ACC112 (cell line): ENCODE results near the gene BRSK2.

ENCODE experiments used
- H2AFZ ChIP-seq: fragments of 200-600 bp; sonication (generic); one replicate; pipeline ENCODE4 v1.6.0; 2017; ENCODE audit warnings: antibody characterized with exemption, low read length; ENCODE audit not compliant: unreplicated experiment
- H3K27ac ChIP-seq: fragments of 200-600 bp; sonication (generic); 2 replicates; pipeline ENCODE4 v1.5.1; 2014; ENCODE audit warnings: low read depth, mild to moderate bottlenecking, antibody characterized with exemption, low read length, moderate library complexity
- H3K27me3 ChIP-seq: fragments of 200-600 bp; sonication (generic); 2 replicates; pipeline ENCODE4 v1.6.1; 2014; ENCODE audit warnings: mild to moderate bottlenecking, antibody characterized with exemption, low read length, moderate library complexity, mixed read lengths; ENCODE audit not compliant: insufficient read depth
- H3K36me3 ChIP-seq: fragments of 200-600 bp; sonication (generic); 2 replicates; pipeline ENCODE4 v1.6.1; 2016; ENCODE audit warnings: mild to moderate bottlenecking, antibody characterized with exemption, low read length, moderate library complexity, mixed read lengths; ENCODE audit not compliant: insufficient read depth
- H3K4me1 ChIP-seq: fragments of 200-600 bp; sonication (generic); one replicate; pipeline ENCODE4 v1.6.1; 2016; ENCODE audit warnings: low read length, mixed read lengths; ENCODE audit not compliant: insufficient read depth, unreplicated experiment, control insufficient read depth
- H3K4me3 ChIP-seq: fragments of 200-600 bp; sonication (generic); 2 replicates; pipeline ENCODE4 v1.5.1; 2014; ENCODE audit warnings: mild to moderate bottlenecking, low read depth, low read length
- H3K79me2 ChIP-seq: fragments of 200-600 bp; sonication (generic); one replicate; pipeline ENCODE4 v1.6.0; 2016; ENCODE audit warnings: low read length; ENCODE audit not compliant: control insufficient read depth, unreplicated experiment, insufficient read depth

Gene BRSK2

GRCh38 chr11:1510928-1511327, 121.2 kb downstream of the BRSK2 start:
- Histone ChIP-seq H3K4me3 (no peak overlapping the region), H2AFZ (no peak overlapping the region), H3K4me1 (peaks cover 4% of the 10 kb centered on the region), H3K27me3 (no peaks in the 10 kb centered on the region), H3K27ac (no peak overlapping the region), H3K36me3 (no peaks in the 10 kb centered on the region), H3K79me2 (peaks cover 49% of the 10 kb centered on the region)

GRCh38 chr11:1511937-1512496, 122.3 kb downstream of the BRSK2 start:
- H2AFZ ChIP-seq: no peak overlapping the region
- peaks cover 44% of the 10 kb centered on the region for H3K79me2 ChIP-seq

More at GRCh38 chr11:1511937-1512496, 122.3 kb downstream of the BRSK2 start:
- Histone ChIP-seq H3K27me3 (no peaks in the 10 kb centered on the region), H3K4me1 (peaks cover 4% of the 10 kb centered on the region), H3K36me3 (no peaks in the 10 kb centered on the region), H3K4me3 (no peak overlapping the region), H3K27ac (no peak overlapping the region)
